GM21515 (cell line): ENCODE results near the gene MED27.

Experiments used
- ATAC-seq: cut with Tn5 transposase; IDR thresholded peaks from one replicate; pipeline ENCODE4 v1.9.1; 2021; ENCODE audit not compliant: unreplicated experiment

The MED27 gene

GRCh38 chr9:132044176-132044875 lies 35.3 kb downstream of the MED27 start:
- no peak for ATAC-seq

- no peak for ATAC-seq
These were observed 36.0 kb downstream of the MED27 start for GRCh38 chr9:132043708-132044107.

GRCh38 chr9:132042324-132042723 lies 37.3 kb downstream of the MED27 start:
- ATAC-seq, result no peak

GRCh38 chr9:132041798-132042197 lies 37.9 kb downstream of the MED27 start:
- no peak for ATAC-seq

- no peak for ATAC-seq
These were observed 38.9 kb downstream of the MED27 start for GRCh38 chr9:132040808-132041207.

- ATAC-seq, result no peak
These were observed 39.4 kb downstream of the MED27 start for GRCh38 chr9:132040246-132040645.

- no peak for ATAC-seq
These were observed 40.4 kb downstream of the MED27 start for GRCh38 chr9:132039284-132039683.

- no peak for ATAC-seq
These were observed 42.2 kb downstream of the MED27 start for GRCh38 chr9:132037458-132037857.

GRCh38 chr9:132036521-132036920 lies 43.1 kb downstream of the MED27 start:
- no peak for ATAC-seq

GRCh38 chr9:132035679-132036078 lies 44.0 kb downstream of the MED27 start:
- ATAC-seq, result no peak

- no peak for ATAC-seq
These were observed 47.3 kb downstream of the MED27 start for GRCh38 chr9:132032238-132032950.

- no peak for ATAC-seq
These were observed 48.0 kb downstream of the MED27 start for GRCh38 chr9:132031467-132032237.

- no peak for ATAC-seq
These were observed 48.9 kb downstream of the MED27 start for GRCh38 chr9:132030626-132031325.

GRCh38 chr9:132027752-132028663 lies 51.7 kb downstream of the MED27 start:
- no peak for ATAC-seq

GRCh38 chr9:132026932-132027585 lies 52.6 kb downstream of the MED27 start:
- no peak for ATAC-seq

GRCh38 chr9:132025766-132026165 lies 53.9 kb downstream of the MED27 start:
- no peak for ATAC-seq

- no peak for ATAC-seq
These were observed 55.1 kb downstream of the MED27 start for GRCh38 chr9:132024589-132024988.

GRCh38 chr9:132023419-132024180 lies 56.1 kb downstream of the MED27 start:
- no peak for ATAC-seq
